ENCODE results near the gene RALGAPA2.

RALGAPA2 gene

GRCh38 chr20:20412750-20413149 is 299.7 kb downstream of the RALGAPA2 start:
- Histone ChIP-seq H3K27me3 (ENCODE audit: control insufficient read depth, insufficient read depth, low read length) (no peaks in the 10 kb centered on the region), H3K27ac (ENCODE audit: low read length) (no peak overlapping the region)

GRCh38 chr20:20411836-20412235 is 300.6 kb downstream of the RALGAPA2 start:
- DNase-seq (ENCODE audit: low read depth, low spot score) = no peak
- H3K27me3 ChIP-seq (ENCODE audit: control insufficient read depth, insufficient read depth, low read length) = no peaks in the 10 kb centered on the region
- no peaks in the 10 kb centered on the region for H3K36me3 ChIP-seq (ENCODE audit: control insufficient read depth, insufficient read depth, low read length)
- no peaks in the 10 kb centered on the region for H3K9me3 ChIP-seq (ENCODE audit: control insufficient read depth, insufficient read depth, low read length)
- H3K4me1 ChIP-seq (ENCODE audit: control insufficient read depth, insufficient read depth, low read length) = 0 out of 2 replicates have a peak, but pooled peaks cover 3% of the 10 kb centered on the region
- no peak overlapping the region for H3K27ac ChIP-seq (ENCODE audit: low read length)
- no CpG with 5 or more reads among the region's 17 CpGs for WGBS (ENCODE audit: insufficient coverage, insufficient read length)
- no peak overlapping the region for H3K4me3 ChIP-seq (ENCODE audit: low read length)

More at GRCh38 chr20:20412750-20413149, 299.7 kb downstream of the RALGAPA2 start:
- DNase-seq (ENCODE audit: low read depth, low spot score) = no peak
- Histone ChIP-seq H3K9me3 (ENCODE audit: control insufficient read depth, insufficient read depth, low read length) (no peaks in the 10 kb centered on the region), H3K4me1 (ENCODE audit: control insufficient read depth, insufficient read depth, low read length) (0 out of 2 replicates have a peak, but pooled peaks cover 3% of the 10 kb centered on the region), H3K36me3 (ENCODE audit: control insufficient read depth, insufficient read depth, low read length) (no peaks in the 10 kb centered on the region), H3K4me3 (ENCODE audit: low read length) (no peak overlapping the region)
- WGBS (ENCODE audit: insufficient coverage, insufficient read length) = no CpG with 5 or more reads among the region's 9 CpGs

- DNase-seq (ENCODE audit: low read depth, low spot score) = no peak
- no CpG with 5 or more reads among the region's 12 CpGs for WGBS (ENCODE audit: insufficient coverage, insufficient read length)
- Histone ChIP-seq H3K27ac (ENCODE audit: low read length) (no peak overlapping the region), H3K36me3 (ENCODE audit: control insufficient read depth, insufficient read depth, low read length) (no peaks in the 10 kb centered on the region), H3K9me3 (ENCODE audit: control insufficient read depth, insufficient read depth, low read length) (no peaks in the 10 kb centered on the region), H3K27me3 (ENCODE audit: control insufficient read depth, insufficient read depth, low read length) (no peaks in the 10 kb centered on the region), H3K4me1 (ENCODE audit: control insufficient read depth, insufficient read depth, low read length) (0 out of 2 replicates have a peak, but pooled peaks cover 3% of the 10 kb centered on the region), H3K4me3 (ENCODE audit: low read length) (no peak overlapping the region)
Measured at GRCh38 chr20:20411402-20411801, 301.0 kb downstream of the RALGAPA2 start.

- Histone ChIP-seq H3K27ac (ENCODE audit: low read length) (no peak overlapping the region), H3K4me3 (ENCODE audit: low read length) (no peak overlapping the region), H3K27me3 (ENCODE audit: control insufficient read depth, insufficient read depth, low read length) (no peaks in the 10 kb centered on the region), H3K36me3 (ENCODE audit: control insufficient read depth, insufficient read depth, low read length) (no peaks in the 10 kb centered on the region), H3K9me3 (ENCODE audit: control insufficient read depth, insufficient read depth, low read length) (no peaks in the 10 kb centered on the region), H3K4me1 (ENCODE audit: control insufficient read depth, insufficient read depth, low read length) (0 out of 2 replicates have a peak, but pooled peaks cover 3% of the 10 kb centered on the region)
- DNase-seq (ENCODE audit: low read depth, low spot score) = peak; percentile 18
- no CpG with 5 or more reads among the region's 6 CpGs for WGBS (ENCODE audit: insufficient coverage, insufficient read length)
Measured at GRCh38 chr20:20410678-20411077, 301.8 kb downstream of the RALGAPA2 start.

- no peaks in the 10 kb centered on the region for H3K36me3 ChIP-seq (ENCODE audit: control insufficient read depth, insufficient read depth, low read length)
- H3K4me3 ChIP-seq (ENCODE audit: low read length) = no peak overlapping the region
- no peak for DNase-seq (ENCODE audit: low read depth, low spot score)
- no CpG with 5 or more reads among the region's 4 CpGs for whole genome bisulfite sequencing (ENCODE audit: insufficient coverage, insufficient read length)
- H3K27ac ChIP-seq (ENCODE audit: low read length) = no peak overlapping the region
- 0 out of 2 replicates have a peak, but pooled peaks cover 3% of the 10 kb centered on the region for H3K4me1 ChIP-seq (ENCODE audit: control insufficient read depth, insufficient read depth, low read length)
- H3K27me3 ChIP-seq (ENCODE audit: control insufficient read depth, insufficient read depth, low read length) = no peaks in the 10 kb centered on the region
- H3K9me3 ChIP-seq (ENCODE audit: control insufficient read depth, insufficient read depth, low read length) = no peaks in the 10 kb centered on the region
Measured at GRCh38 chr20:20409331-20409730, 303.1 kb downstream of the RALGAPA2 start.

- Histone ChIP-seq H3K9me3 (ENCODE audit: control insufficient read depth, insufficient read depth, low read length) (no peaks in the 10 kb centered on the region), H3K27ac (ENCODE audit: low read length) (no peak overlapping the region), H3K4me3 (ENCODE audit: low read length) (no peak overlapping the region), H3K4me1 (ENCODE audit: control insufficient read depth, insufficient read depth, low read length) (0 out of 2 replicates have a peak, but pooled peaks cover 2% of the 10 kb centered on the region), H3K27me3 (ENCODE audit: control insufficient read depth, insufficient read depth, low read length) (no peaks in the 10 kb centered on the region), H3K36me3 (ENCODE audit: control insufficient read depth, insufficient read depth, low read length) (no peaks in the 10 kb centered on the region)
- no CpG with 5 or more reads among the region's 6 CpGs for WGBS (ENCODE audit: insufficient coverage, insufficient read length)
- no peak for DNase-seq (ENCODE audit: low read depth, low spot score)
Measured at GRCh38 chr20:20407891-20408805, 304.3 kb downstream of the RALGAPA2 start.

GRCh38 chr20:20406306-20406705 is 306.1 kb downstream of the RALGAPA2 start:
- no peaks in the 10 kb centered on the region for H3K36me3 ChIP-seq (ENCODE audit: control insufficient read depth, insufficient read depth, low read length)
- no peak overlapping the region for H3K27ac ChIP-seq (ENCODE audit: low read length)
- 0 out of 2 replicates have a peak, but pooled peaks cover under 1% of the 10 kb centered on the region for H3K4me1 ChIP-seq (ENCODE audit: control insufficient read depth, insufficient read depth, low read length)
- DNase-seq (ENCODE audit: low read depth, low spot score) = no peak
- WGBS (ENCODE audit: insufficient coverage, insufficient read length) = no CpG with 5 or more reads among the region's 2 CpGs
- H3K4me3 ChIP-seq (ENCODE audit: low read length) = no peak overlapping the region
- no peaks in the 10 kb centered on the region for H3K9me3 ChIP-seq (ENCODE audit: control insufficient read depth, insufficient read depth, low read length)
- H3K27me3 ChIP-seq (ENCODE audit: control insufficient read depth, insufficient read depth, low read length) = no peaks in the 10 kb centered on the region

- no peaks in the 10 kb centered on the region for H3K27me3 ChIP-seq (ENCODE audit: control insufficient read depth, insufficient read depth, low read length)
- no peaks in the 10 kb centered on the region for H3K9me3 ChIP-seq (ENCODE audit: control insufficient read depth, insufficient read depth, low read length)
- DNase-seq (ENCODE audit: low read depth, low spot score) = no peak
- H3K4me1 ChIP-seq (ENCODE audit: control insufficient read depth, insufficient read depth, low read length) = no peaks in the 10 kb centered on the region
- no CpG with 5 or more reads among the region's 10 CpGs for WGBS (ENCODE audit: insufficient coverage, insufficient read length)
- no peaks in the 10 kb centered on the region for H3K36me3 ChIP-seq (ENCODE audit: control insufficient read depth, insufficient read depth, low read length)
- H3K4me3 ChIP-seq (ENCODE audit: low read length) = no peak overlapping the region
- no peak overlapping the region for H3K27ac ChIP-seq (ENCODE audit: low read length)
Measured at GRCh38 chr20:20405623-20406022, 306.8 kb downstream of the RALGAPA2 start.

- no peaks in the 10 kb centered on the region for H3K9me3 ChIP-seq (ENCODE audit: control insufficient read depth, insufficient read depth, low read length)
- WGBS (ENCODE audit: insufficient coverage, insufficient read length) = no CpG with 5 or more reads among the region's 5 CpGs
Measured at GRCh38 chr20:20404633-20405032, 307.8 kb downstream of the RALGAPA2 start.

GRCh38 chr20:20401991-20402390 is 310.5 kb downstream of the RALGAPA2 start:
- WGBS (ENCODE audit: insufficient coverage, insufficient read length) = no CpG with 5 or more reads among the region's 3 CpGs
- Histone ChIP-seq H3K36me3 (ENCODE audit: control insufficient read depth, insufficient read depth, low read length) (no peaks in the 10 kb centered on the region), H3K4me3 (ENCODE audit: low read length) (no peak overlapping the region), H3K27me3 (ENCODE audit: control insufficient read depth, insufficient read depth, low read length) (no peaks in the 10 kb centered on the region), H3K4me1 (ENCODE audit: control insufficient read depth, insufficient read depth, low read length) (no peaks in the 10 kb centered on the region), H3K9me3 (ENCODE audit: control insufficient read depth, insufficient read depth, low read length) (no peaks in the 10 kb centered on the region), H3K27ac (ENCODE audit: low read length) (no peak overlapping the region)
- no peak for DNase-seq (ENCODE audit: low read depth, low spot score)

More at GRCh38 chr20:20404633-20405032, 307.8 kb downstream of the RALGAPA2 start:
- DNase-seq (ENCODE audit: low read depth, low spot score) = no peak
- Histone ChIP-seq H3K36me3 (ENCODE audit: control insufficient read depth, insufficient read depth, low read length) (no peaks in the 10 kb centered on the region), H3K27ac (ENCODE audit: low read length) (no peak overlapping the region), H3K4me1 (ENCODE audit: control insufficient read depth, insufficient read depth, low read length) (no peaks in the 10 kb centered on the region), H3K4me3 (ENCODE audit: low read length) (no peak overlapping the region), H3K27me3 (ENCODE audit: control insufficient read depth, insufficient read depth, low read length) (no peaks in the 10 kb centered on the region)
